ENCODE results near the gene IARS2. TPM values are rescaled to one million over a fixed set of nuclear protein-coding genes. Genes with fewer than 3 reads are reported as not detected.
A peak's percentile ranks its signal among the peaks of the same experiment; 100 is the strongest.

IARS2 gene
- polyA plus RNA-seq, 1 experiment = 33.8 TPM

GRCh38 chr1:220182111-220182510 is 88.2 kb downstream of the IARS2 start:
- no peak overlapping the region for H3K27ac ChIP-seq (ENCODE audit: low read depth, low read length)
- ChIA-PET CTCF (interaction anchor here (0.7 kb wide), 1 partner anchor 551 kb away, joined by 3 read pairs; no protein-coding TSS in a partner anchor), POLR2A (no interaction called here)

GRCh38 chr1:220182656-220183055 is 88.7 kb downstream of the IARS2 start:
- POLR2A ChIA-PET = no interaction called here
- Histone ChIP-seq H3K9me3 (ENCODE audit: control insufficient read depth, insufficient read depth, low read length) (no peaks in the 10 kb centered on the region), H3K27me3 (ENCODE audit: control insufficient read depth, insufficient read depth, low read length) (no peaks in the 10 kb centered on the region), H3K27ac (ENCODE audit: low read depth, low read length) (no peak overlapping the region), H3K4me3 (ENCODE audit: low read depth, low read length) (no peak overlapping the region)
- no peak for TF ChIP-seq CTCF (IDR thresholded peaks at IDR 0.05; ENCODE audit: low read depth, low read length)
- DNase-seq (ENCODE audit: low read depth, low spot score) = no peak
- CTCF ChIA-PET = interaction anchor here (0.7 kb wide), 1 partner anchor 551 kb away, joined by 3 read pairs; no protein-coding TSS in a partner anchor

More at GRCh38 chr1:220182111-220182510, 88.2 kb downstream of the IARS2 start:
- Histone ChIP-seq H3K27me3 (ENCODE audit: control insufficient read depth, insufficient read depth, low read length) (no peaks in the 10 kb centered on the region), H3K4me3 (ENCODE audit: low read depth, low read length) (no peak overlapping the region), H3K9me3 (ENCODE audit: control insufficient read depth, insufficient read depth, low read length) (no peaks in the 10 kb centered on the region)
- TF ChIP-seq CTCF (IDR thresholded peaks at IDR 0.05; ENCODE audit: low read depth, low read length) = no peak
- no peak for DNase-seq (ENCODE audit: low read depth, low spot score)

GRCh38 chr1:220184506-220184905 is 90.6 kb downstream of the IARS2 start:
- ChIA-PET POLR2A (no interaction called here), CTCF (interaction anchor here (0.7 kb wide), 1 partner anchor 218 kb away, joined by 3 read pairs; no protein-coding TSS in a partner anchor)
- peak; percentile 10 for DNase-seq (ENCODE audit: low read depth, low spot score)
- H3K9me3 ChIP-seq (ENCODE audit: control insufficient read depth, insufficient read depth, low read length) = no peaks in the 10 kb centered on the region
- H3K27ac ChIP-seq (ENCODE audit: low read depth, low read length) = no peak overlapping the region
- TF ChIP-seq CTCF (IDR thresholded peaks at IDR 0.05; ENCODE audit: low read depth, low read length) = no peak
- no peak overlapping the region for H3K4me3 ChIP-seq (ENCODE audit: low read depth, low read length)
- H3K27me3 ChIP-seq (ENCODE audit: control insufficient read depth, insufficient read depth, low read length) = no peaks in the 10 kb centered on the region

GRCh38 chr1:220186752-220187151 is 92.8 kb downstream of the IARS2 start:
- POLR2A ChIA-PET = no interaction called here
- Histone ChIP-seq H3K27ac (ENCODE audit: low read depth, low read length) (no peak overlapping the region), H3K9me3 (ENCODE audit: control insufficient read depth, insufficient read depth, low read length) (no peaks in the 10 kb centered on the region), H3K27me3 (ENCODE audit: control insufficient read depth, insufficient read depth, low read length) (no peaks in the 10 kb centered on the region), H3K4me3 (ENCODE audit: low read depth, low read length) (no peak overlapping the region)
- DNase-seq (ENCODE audit: low read depth, low spot score) = no peak
- TF ChIP-seq CTCF (IDR thresholded peaks at IDR 0.05; ENCODE audit: low read depth, low read length) = no peak
- CTCF ChIA-PET = interaction anchor here (0.6 to 3.1 kb wide), 7 partner anchors 10 to 617 kb away, joined by 3 to 8 read pairs (median 4); no protein-coding TSS in a partner anchor

GRCh38 chr1:220188538-220188937 is 94.6 kb downstream of the IARS2 start:
- TF ChIP-seq CTCF (IDR thresholded peaks at IDR 0.05; ENCODE audit: low read depth, low read length) = no peak
- Histone ChIP-seq H3K4me3 (ENCODE audit: low read depth, low read length) (no peak overlapping the region), H3K9me3 (ENCODE audit: control insufficient read depth, insufficient read depth, low read length) (no peaks in the 10 kb centered on the region), H3K27ac (ENCODE audit: low read depth, low read length) (no peak overlapping the region), H3K27me3 (ENCODE audit: control insufficient read depth, insufficient read depth, low read length) (no peaks in the 10 kb centered on the region)
- ChIA-PET CTCF (interaction anchor here (0.7 to 3.1 kb wide), 7 partner anchors 10 to 594 kb away, joined by 3 to 21 read pairs (median 5); no protein-coding TSS in a partner anchor), POLR2A (no interaction called here)
- no peak for DNase-seq (ENCODE audit: low read depth, low spot score)
